Caco-2 (cell line): ENCODE data around the gene CTNNAL1. TPM values are rescaled to one million over a fixed set of nuclear protein-coding genes. Genes with fewer than 3 reads are reported as not detected.

Experiments used
- BruUV-seq: library from RNA; stranded (reverse); fragments of 400-500 nt; replicated peaks from 2 replicates; lab custom pipeline; 2021; lab: Mats Ljungman, UMichigan
- CTCF ChIA-PET: fragments of 300-600 bp; sonication (Branson Sonifier 250); formaldehyde crosslinking; loops from one replicate; lab custom pipeline; 2022; ENCODE audit warnings: antibody characterized with exemption; lab: Charles Lee
- POLR2A ChIA-PET: fragments of 300-600 bp; sonication (Branson Sonifier 250); formaldehyde crosslinking; loops from one replicate; lab custom pipeline; 2022; ENCODE audit warnings: antibody characterized with exemption; lab: Charles Lee
- DNase-seq, 2 experiments: peaks; one replicate each; pipeline versions ENCODE4 v3.0.0 to v3.0.0-alpha.2; 2020 to 2022
- H3K27me3 ChIP-seq: replicated peaks from 2 replicates; pipeline ENCODE4 v1.6.0; 2011; ENCODE audit warnings: low read length; ENCODE audit not compliant: control insufficient read depth, insufficient read depth
- H3K36me3 ChIP-seq: 2 replicates; pipeline ENCODE4 v1.5.1; 2011; ENCODE audit warnings: low read length; ENCODE audit not compliant: control insufficient read depth, insufficient read depth
- H3K4me1 ChIP-seq: fragments of 250-450 bp; sonication (Bioruptor Pico); 2 replicates; pipeline ENCODE4 v1.5.1; 2020; ENCODE audit warnings: mild to moderate bottlenecking
- H3K4me3 ChIP-seq: 2 replicates; pipeline ENCODE4 v1.5.1; 2011; ENCODE audit warnings: low read depth, mild to moderate bottlenecking, control low read depth, low read length
- H3K9me3 ChIP-seq: fragments of 250-450 bp; sonication (Bioruptor Pico); 2 replicates; pipeline ENCODE4 v1.5.1; 2020; ENCODE audit warnings: mild to moderate bottlenecking, moderate library complexity
- H3K27ac Mint-ChIP-seq: one replicate; pipeline ENCODE4 v1.8.0; 2022; ENCODE audit warnings: mixed read lengths; ENCODE audit not compliant: unreplicated experiment
- H3K27me3 Mint-ChIP-seq: one replicate; pipeline ENCODE4 v1.8.0; 2022; ENCODE audit warnings: mixed read lengths; ENCODE audit not compliant: insufficient read depth, unreplicated experiment
- H3K36me3 Mint-ChIP-seq: one replicate; pipeline ENCODE4 v1.8.0; 2022; ENCODE audit warnings: mild to moderate bottlenecking, mixed read lengths; ENCODE audit not compliant: insufficient read depth, unreplicated experiment
- H3K4me1 Mint-ChIP-seq: one replicate; pipeline ENCODE4 v1.8.0; 2022; ENCODE audit warnings: low read depth, mixed read lengths; ENCODE audit not compliant: unreplicated experiment
- H3K4me3 Mint-ChIP-seq: one replicate; pipeline ENCODE4 v1.8.0; 2022; ENCODE audit warnings: mild to moderate bottlenecking, moderate library complexity, mixed read lengths; ENCODE audit not compliant: unreplicated experiment
- H3K9me3 Mint-ChIP-seq: one replicate; pipeline ENCODE4 v1.8.0; 2022; ENCODE audit warnings: mixed read lengths; ENCODE audit not compliant: unreplicated experiment
- CTCF ChIP-seq, 2 experiments: fragments of 200-600 bp in 1 of 2; IDR thresholded peaks; 1 replicate in 1 of 2; 2 replicates in 1 of 2; pipeline versions ENCODE4 v1.5.1 to v1.8.0; 2011 to 2022; ENCODE audit warnings: antibody characterized with exemption in 1 of 2, control low read depth in 1 of 2, inconsistent platforms in 1 of 2, low read depth in 1 of 2, low read length in 1 of 2, mild to moderate bottlenecking in 1 of 2, moderate library complexity in 1 of 2; ENCODE audit not compliant: insufficient read depth in 1 of 2, severe bottlenecking in 1 of 2, unreplicated experiment in 1 of 2
- intact Hi-C: fragments of 100-400 bp; cut with micrococcal nuclease; formaldehyde crosslinking; loops from one replicate; pipeline ENCODE4 v1.10.0; 2022; ENCODE audit not compliant: unreplicated experiment
- total RNA-seq: library from RNA; stranded (reverse); gene quantifications from 2 replicates; pipeline ENCODE4 v1.2.3, GENCODE V29; 2022

Gene CTNNAL1
- total RNA-seq, 1 experiment from 2014 or later = 107 TPM

- CTCF ChIA-PET = no interaction called here
- no peak overlapping the region for H3K4me3 Mint-ChIP-seq
Observed at GRCh38 chr9:109048822-109049221, 35.5 kb upstream of the CTNNAL1 start.

DNA sequence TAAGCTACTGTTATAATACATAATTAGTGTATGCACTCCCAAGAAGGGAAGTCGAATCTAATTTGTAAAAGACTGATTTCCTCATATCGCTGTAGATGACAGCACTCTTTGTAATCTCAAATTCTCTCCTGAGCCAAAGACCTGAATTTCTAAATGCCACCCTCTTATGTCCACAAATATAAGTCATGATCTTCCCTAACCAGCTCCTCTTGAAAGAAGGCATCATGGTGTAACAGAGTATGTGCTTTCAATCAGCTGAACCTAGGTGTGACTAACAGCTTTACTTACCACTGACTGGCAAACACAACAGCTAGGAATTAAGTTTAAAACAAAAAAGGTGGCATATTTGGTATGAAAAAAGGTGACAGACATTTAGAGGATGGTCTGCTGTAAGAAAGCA, 34.0 kb upstream of the CTNNAL1 start:
- Histone ChIP-seq H3K27me3 (no peaks in the 10 kb centered on the region), H3K4me1 (peaks cover 19% of the 10 kb centered on the region), H3K36me3 (peaks cover 4% of the 10 kb centered on the region), H3K9me3 (no peaks in the 10 kb centered on the region), H3K4me3 (no peak overlapping the region)
- no peak for DNase-seq
- POLR2A ChIA-PET = interaction anchor here (0.5 to 0.7 kb wide), 3 partner anchors 18 to 1978 kb away, joined by 3 read pairs; no protein-coding TSS in a partner anchor
- no peak for TF ChIP-seq CTCF (IDR thresholded peaks at IDR 0.05; ENCODE audit: insufficient read depth in 1 of 2, low read depth in 1 of 2, low read length in 1 of 2, severe bottlenecking in 1 of 2, unreplicated experiment in 1 of 2)
- CTCF ChIA-PET = interaction anchor here (0.6 kb wide), 1 partner anchor 325 kb away, joined by 4 read pairs; no protein-coding TSS in a partner anchor
- Mint-ChIP-seq H3K9me3 (peaks cover 18% of the 10 kb centered on the region), H3K4me3 (no peak overlapping the region), H3K36me3 (peaks cover 97% of the 10 kb centered on the region), H3K27me3 (no peaks in the 10 kb centered on the region), H3K27ac (no peak overlapping the region), H3K4me1 (peaks cover 28% of the 10 kb centered on the region)
- intact Hi-C loops = no loop called here
- BruUV-seq = no TSS peak

More at GRCh38 chr9:109048822-109049221, 35.5 kb upstream of the CTNNAL1 start:
- intact Hi-C loops = no loop called here
- Histone ChIP-seq H3K4me1 (peaks cover 24% of the 10 kb centered on the region), H3K9me3 (no peaks in the 10 kb centered on the region), H3K36me3 (peaks cover 4% of the 10 kb centered on the region), H3K27me3 (no peaks in the 10 kb centered on the region), H3K4me3 (no peak overlapping the region)
- no TSS peak for BruUV-seq
- Mint-ChIP-seq H3K4me1 (peaks cover 26% of the 10 kb centered on the region), H3K36me3 (peaks cover 94% of the 10 kb centered on the region), H3K27ac (peak overlapping the region; percentile 66), H3K27me3 (no peaks in the 10 kb centered on the region), H3K9me3 (peaks cover 6% of the 10 kb centered on the region)
- TF ChIP-seq CTCF (IDR thresholded peaks at IDR 0.05; ENCODE audit: insufficient read depth in 1 of 2, low read depth in 1 of 2, low read length in 1 of 2, severe bottlenecking in 1 of 2, unreplicated experiment in 1 of 2) = no peak
- DNase-seq = no peak
- POLR2A ChIA-PET = no interaction called here

GRCh38 chr9:109046346-109046745, 33.0 kb upstream of the CTNNAL1 start:
- Mint-ChIP-seq H3K27ac (no peak overlapping the region), H3K9me3 (peaks cover 18% of the 10 kb centered on the region), H3K4me1 (peaks cover 28% of the 10 kb centered on the region), H3K27me3 (no peaks in the 10 kb centered on the region), H3K4me3 (no peak overlapping the region), H3K36me3 (peaks cover 90% of the 10 kb centered on the region)
- ChIA-PET POLR2A (no interaction called here), CTCF (no interaction called here)
- no peak for TF ChIP-seq CTCF (IDR thresholded peaks at IDR 0.05; ENCODE audit: insufficient read depth in 1 of 2, low read depth in 1 of 2, low read length in 1 of 2, severe bottlenecking in 1 of 2, unreplicated experiment in 1 of 2)
- Histone ChIP-seq H3K4me3 (no peak overlapping the region), H3K4me1 (peaks cover 19% of the 10 kb centered on the region), H3K27me3 (no peaks in the 10 kb centered on the region), H3K9me3 (no peaks in the 10 kb centered on the region), H3K36me3 (peaks cover 4% of the 10 kb centered on the region)
- DNase-seq = no peak
- no TSS peak for BruUV-seq
- intact Hi-C loops = no loop called here
